A172 (cell line): ENCODE data around the gene IGSF3. TPM values are rescaled to one million over a fixed set of nuclear protein-coding genes. Genes with fewer than 3 reads are reported as not detected.

Experiments used
- DNase-seq: peaks from one replicate; pipeline ENCODE4 v3.0.0-alpha.2; 2015; ENCODE audit warnings: low spot score
- total RNA-seq: library from RNA; depleted of rRNA; stranded (reverse); fragments of >200 nt; shearing (Covaris generic); gene quantifications from 2 replicates; pipeline ENCODE4 v1.2.3, GENCODE V29; 2014; rRNA removed

The IGSF3 gene
- total RNA-seq, 1 experiment from 2014 or later = 20.9 TPM

GRCh38 chr1:116528329-116529083 is 139.0 kb downstream of the IGSF3 start:
- DNase-seq = no peak

GRCh38 chr1:116525440-116525839 is 142.1 kb downstream of the IGSF3 start:
- DNase-seq = no peak

Other genes starting within 250 kb of the IGSF3 start
- 34.9 and 42.4 TPM in 2 replicates for gene CD58, start 96.7 kb downstream of the IGSF3 start, total RNA-seq
- not detected in 2 replicates for gene CD2, start 86.7 kb upstream of the IGSF3 start, total RNA-seq
- gene PTGFRN, start 242.2 kb upstream of the IGSF3 start, total RNA-seq = 44.5 and 55.4 TPM in 2 replicates